A172 (cell line): ENCODE measurements around the gene ST13. TPM values are rescaled to one million over a fixed set of nuclear protein-coding genes. Genes with fewer than 3 reads are reported as not detected.
"Not testable (repeated sequence)": the region's sequence is repeated elsewhere in the genome, so short reads cannot be mapped to it uniquely, and the experiment has no call there.

ENCODE experiments used
- DNase-seq: peaks from one replicate; pipeline ENCODE4 v3.0.0-alpha.2; 2015; ENCODE audit warnings: low spot score
- total RNA-seq: library from RNA; depleted of rRNA; stranded (reverse); fragments of >200 nt; shearing (Covaris generic); gene quantifications from 2 replicates; pipeline ENCODE4 v1.2.3, GENCODE V29; 2014; rRNA removed

The ST13 gene
- total RNA-seq, 1 experiment from 2014 or later = 210 TPM

DNA sequence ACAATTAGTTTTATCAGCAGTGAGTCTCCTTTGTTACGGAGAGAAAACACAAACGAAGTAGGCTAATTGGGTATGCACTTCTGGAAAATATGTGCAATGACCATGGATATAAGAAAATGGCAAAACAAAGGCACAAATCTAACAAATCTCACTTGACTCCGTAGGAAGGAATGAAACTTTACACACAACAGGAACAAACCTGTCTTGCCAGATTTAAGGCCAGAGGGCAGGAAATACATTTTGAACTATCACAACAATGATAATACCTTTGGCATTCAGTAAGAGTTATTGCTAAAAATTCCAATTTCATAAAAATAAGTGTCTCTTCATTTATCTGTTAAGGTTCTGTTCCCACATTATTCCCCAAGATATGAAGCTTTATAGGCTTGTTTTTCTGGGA, 73.9 kb downstream of the ST13 start:
- DNase-seq = no peak

DNA sequence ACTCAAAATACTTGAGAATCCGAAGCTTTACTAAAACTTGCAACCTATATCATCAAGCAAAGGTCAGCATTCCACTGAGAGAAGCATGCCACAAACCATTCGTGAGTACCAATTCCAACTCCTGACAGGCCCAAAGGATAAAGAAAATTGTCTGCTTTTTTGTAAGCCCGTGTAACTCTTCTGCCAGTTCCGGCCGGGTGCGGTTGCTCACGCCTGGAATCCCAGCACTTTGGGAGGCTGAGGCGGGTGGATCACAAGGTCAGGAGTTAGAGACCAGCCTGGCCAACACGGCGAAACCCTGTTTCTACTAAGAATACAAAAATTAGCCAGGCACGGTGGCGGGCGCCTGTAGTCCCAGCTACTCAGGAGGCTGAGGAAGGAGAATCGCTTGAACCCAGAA, 74.7 kb downstream of the ST13 start:
- not testable (repeated sequence) for DNase-seq

Other genes starting within 250 kb of the ST13 start
- gene MRTFA, start 219.9 kb downstream of the ST13 start, total RNA-seq = 47.7 and 56.5 TPM in 2 replicates
- not detected in 2 replicates for gene MCHR1, start 177.2 kb downstream of the ST13 start, total RNA-seq
- 24.8 and 28.2 TPM in 2 replicates for gene SLC25A17, start 37.3 kb downstream of the ST13 start, total RNA-seq
- gene XPNPEP3, start 509 bp upstream of the ST13 start, total RNA-seq = 6.4 and 8.5 TPM in 2 replicates
- gene DNAJB7, start 5.5 kb upstream of the ST13 start, total RNA-seq = not detected in 2 replicates
- gene RBX1, start 94.7 kb upstream of the ST13 start, total RNA-seq = 67.1 and 101 TPM in 2 replicates
- gene EP300, start 236.0 kb upstream of the ST13 start, total RNA-seq = 7.5 and 8.1 TPM in 2 replicates